DND-41 (cell line): ENCODE data around the gene CGB2.

Source experiments
- EZH2 ChIP-seq: IDR thresholded peaks from 3 replicates; pipeline ENCODE4 v1.6.1; 2012; ENCODE audit warnings: borderline replicate concordance, low read depth, mild to moderate bottlenecking, moderate library complexity, low read length, inconsistent platforms; ENCODE audit not compliant: severe bottlenecking
- TF ChIP-seq, protein P1 (sequence below): IDR thresholded peaks from 2 replicates; pipeline ENCODE4 v1.5.1; 2012; ENCODE audit warnings: borderline replicate concordance, low read length, moderate library complexity, mild to moderate bottlenecking; ENCODE audit not compliant: poor library complexity, severe bottlenecking; ENCODE audit errors: extremely low read depth

DNA sequence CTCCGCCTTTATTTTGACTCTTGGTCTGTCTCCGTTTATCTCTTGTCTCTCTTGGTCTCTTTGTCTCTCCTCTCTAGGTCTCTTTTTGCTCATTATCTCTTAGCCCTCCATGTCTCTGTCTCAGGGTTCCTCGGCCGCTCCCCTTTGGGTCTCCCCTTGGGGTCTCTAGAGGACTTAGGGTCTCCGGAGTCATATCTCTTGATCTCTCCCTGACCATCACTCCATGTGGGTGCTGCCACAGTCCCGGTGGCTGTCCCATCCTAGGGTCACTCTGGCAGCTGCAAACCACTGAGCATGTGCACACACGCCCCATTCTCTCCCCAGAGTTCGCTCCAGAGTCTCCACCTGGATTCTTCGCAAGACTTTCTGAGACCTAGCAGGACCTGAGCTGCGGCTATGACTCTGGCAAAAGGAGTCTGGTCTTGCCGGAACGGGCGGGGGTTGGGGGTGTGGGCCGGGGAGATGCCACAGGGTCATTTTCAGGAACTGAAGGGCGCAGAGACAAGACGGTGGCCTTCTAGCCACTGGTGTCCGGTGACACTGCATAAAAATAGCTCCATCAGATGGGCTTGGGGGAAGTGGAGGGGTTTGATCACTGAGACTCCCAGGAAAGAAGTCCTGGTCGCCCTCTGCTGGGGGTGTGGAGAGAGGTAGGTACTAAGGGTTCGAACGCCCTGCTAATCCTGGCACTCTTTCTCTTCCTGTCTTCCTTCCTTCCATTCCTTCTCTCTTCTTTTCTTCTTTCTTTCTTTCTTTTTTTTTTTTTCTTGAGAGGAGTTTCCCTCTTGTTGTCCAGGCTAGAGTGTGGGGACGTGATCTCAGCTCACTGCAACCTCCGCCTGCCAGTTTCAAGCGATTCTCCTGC lies 42.1 kb downstream of the CGB2 start:
- TF ChIP-seq, protein P1, sequence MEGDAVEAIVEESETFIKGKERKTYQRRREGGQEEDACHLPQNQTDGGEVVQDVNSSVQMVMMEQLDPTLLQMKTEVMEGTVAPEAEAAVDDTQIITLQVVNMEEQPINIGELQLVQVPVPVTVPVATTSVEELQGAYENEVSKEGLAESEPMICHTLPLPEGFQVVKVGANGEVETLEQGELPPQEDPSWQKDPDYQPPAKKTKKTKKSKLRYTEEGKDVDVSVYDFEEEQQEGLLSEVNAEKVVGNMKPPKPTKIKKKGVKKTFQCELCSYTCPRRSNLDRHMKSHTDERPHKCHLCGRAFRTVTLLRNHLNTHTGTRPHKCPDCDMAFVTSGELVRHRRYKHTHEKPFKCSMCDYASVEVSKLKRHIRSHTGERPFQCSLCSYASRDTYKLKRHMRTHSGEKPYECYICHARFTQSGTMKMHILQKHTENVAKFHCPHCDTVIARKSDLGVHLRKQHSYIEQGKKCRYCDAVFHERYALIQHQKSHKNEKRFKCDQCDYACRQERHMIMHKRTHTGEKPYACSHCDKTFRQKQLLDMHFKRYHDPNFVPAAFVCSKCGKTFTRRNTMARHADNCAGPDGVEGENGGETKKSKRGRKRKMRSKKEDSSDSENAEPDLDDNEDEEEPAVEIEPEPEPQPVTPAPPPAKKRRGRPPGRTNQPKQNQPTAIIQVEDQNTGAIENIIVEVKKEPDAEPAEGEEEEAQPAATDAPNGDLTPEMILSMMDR: peak; percentile 58
- TF ChIP-seq EZH2: no peak
